GM19238 (cell line): ENCODE measurements around the gene PARD3.

Experiments
- DNase-seq: peaks from one replicate; pipeline ENCODE4 v3.0.0; 2011; ENCODE audit warnings: low spot score; ENCODE audit not compliant: insufficient read length

Gene PARD3

DNA sequence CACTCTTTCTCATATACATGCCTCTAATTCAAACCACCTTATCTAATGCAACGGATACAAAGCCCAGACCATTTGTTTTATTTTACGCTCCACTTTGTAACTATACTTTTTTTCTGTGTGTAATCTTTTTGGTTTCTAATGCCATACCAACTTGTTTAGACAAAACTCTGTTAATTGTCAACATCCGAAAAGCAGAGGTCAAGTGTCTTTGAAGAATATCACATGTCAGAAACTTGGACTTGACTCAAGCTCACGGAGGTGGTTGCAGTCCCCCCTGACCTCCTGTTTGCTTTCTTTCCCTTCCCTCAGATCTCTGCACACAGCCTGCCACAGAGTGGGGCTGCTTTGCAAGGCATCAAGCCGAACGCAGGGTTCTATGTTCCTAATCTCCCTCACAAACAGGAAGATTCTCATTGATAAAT, 698.9 kb downstream of the PARD3 start:
- DNase-seq = no peak

DNA sequence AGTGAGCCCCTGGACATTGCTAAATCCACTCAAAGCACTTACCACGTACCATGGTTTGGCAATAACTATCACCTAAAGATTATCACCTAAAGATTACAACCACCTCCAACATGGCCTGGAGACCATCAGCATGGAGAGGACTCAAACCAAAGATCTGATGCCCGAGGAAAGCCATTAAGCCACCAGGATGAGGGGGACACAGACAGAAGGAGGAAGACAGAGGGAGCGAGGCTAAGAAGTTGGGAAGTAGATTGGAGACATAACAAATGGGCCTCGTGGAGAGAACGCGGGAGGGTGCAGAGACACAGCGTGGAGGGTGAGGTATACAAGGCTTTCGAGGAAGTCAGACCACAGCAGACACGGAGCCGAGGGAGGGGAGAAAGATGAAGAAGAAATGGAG, 700.2 kb downstream of the PARD3 start:
- DNase-seq = no peak

DNA sequence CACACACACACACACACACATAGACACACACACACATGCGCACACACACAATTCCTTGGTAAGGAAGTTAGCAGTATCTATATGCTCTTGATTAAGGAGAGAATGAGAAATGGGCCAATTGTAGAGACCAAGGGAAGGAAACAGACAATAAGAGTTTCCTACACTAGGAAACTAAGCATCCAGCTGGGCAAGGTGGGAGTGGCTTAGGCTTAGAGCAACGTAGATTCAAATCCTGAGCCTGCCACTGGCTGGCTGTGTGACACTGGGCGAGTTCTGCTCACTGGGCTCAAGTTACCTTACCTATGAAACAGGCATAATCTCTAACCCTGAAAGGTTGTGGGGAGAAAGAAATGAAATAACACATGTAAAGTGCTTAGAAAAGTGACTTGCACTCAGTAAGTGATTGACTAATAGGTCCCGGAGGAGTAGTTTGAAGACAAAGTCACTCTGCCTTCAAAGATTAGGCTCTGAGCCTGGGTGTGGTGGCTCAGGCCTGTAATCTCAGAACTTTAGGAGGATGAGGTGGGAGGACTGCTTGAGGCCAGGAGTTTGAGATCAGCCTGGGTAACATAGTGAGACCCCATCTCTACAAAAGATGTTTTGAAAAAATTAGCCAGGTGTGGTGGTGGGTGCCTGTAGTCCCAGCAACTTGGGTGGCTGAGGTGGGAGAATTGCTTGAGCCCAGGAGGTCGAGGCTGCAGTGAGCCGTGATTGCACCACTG, 701.4 kb downstream of the PARD3 start:
- DNase-seq = no peak

DNA sequence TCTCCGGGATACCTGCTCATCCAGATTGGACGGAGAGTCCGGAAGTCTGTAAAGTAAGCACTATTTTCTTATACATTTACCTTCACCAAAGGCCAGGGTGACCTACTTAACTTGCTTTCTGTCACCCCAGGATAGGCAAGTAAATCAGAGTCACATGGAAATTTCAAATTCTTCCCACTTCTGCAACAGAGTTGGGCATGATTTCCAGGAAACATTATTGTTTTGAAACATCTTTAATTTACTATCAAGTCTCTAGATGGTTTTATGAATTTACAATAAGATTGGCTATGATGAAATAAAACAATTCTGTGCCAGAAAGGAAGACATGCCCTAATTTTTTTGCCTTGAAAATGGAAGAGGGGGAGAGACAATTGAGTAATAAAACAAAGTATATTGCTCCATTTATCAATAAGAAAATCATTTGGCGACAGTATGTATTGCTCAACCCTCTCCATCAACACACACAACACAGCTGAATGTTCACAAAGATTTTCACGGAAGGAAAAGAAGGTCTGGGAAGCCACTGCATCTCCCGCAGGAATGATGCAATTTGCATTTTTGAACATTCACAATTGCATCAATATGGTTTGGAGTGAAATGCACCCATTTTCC, 702.8 kb downstream of the PARD3 start:
- DNase-seq = no peak

DNA sequence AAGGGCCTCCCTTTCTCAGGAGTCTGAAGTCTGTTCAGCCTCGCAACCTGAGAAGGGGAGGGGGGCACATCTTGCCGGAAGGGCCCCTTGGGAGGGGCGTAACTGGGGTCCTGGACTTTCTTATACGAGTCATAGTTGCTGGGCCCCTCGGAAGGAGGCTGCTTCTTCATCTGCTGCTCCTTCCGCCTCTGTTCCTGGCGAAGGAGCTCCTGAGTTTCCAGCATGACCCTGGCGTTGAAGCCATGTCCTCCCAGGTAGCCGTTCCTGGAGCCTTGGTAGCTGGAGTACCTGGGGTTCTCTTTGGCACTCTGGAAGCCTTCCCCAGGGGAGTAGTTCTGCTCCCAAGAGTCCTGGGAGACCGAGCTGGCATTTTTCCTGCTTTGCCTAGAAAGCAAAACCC, 703.9 kb downstream of the PARD3 start:
- DNase-seq = no peak

DNA sequence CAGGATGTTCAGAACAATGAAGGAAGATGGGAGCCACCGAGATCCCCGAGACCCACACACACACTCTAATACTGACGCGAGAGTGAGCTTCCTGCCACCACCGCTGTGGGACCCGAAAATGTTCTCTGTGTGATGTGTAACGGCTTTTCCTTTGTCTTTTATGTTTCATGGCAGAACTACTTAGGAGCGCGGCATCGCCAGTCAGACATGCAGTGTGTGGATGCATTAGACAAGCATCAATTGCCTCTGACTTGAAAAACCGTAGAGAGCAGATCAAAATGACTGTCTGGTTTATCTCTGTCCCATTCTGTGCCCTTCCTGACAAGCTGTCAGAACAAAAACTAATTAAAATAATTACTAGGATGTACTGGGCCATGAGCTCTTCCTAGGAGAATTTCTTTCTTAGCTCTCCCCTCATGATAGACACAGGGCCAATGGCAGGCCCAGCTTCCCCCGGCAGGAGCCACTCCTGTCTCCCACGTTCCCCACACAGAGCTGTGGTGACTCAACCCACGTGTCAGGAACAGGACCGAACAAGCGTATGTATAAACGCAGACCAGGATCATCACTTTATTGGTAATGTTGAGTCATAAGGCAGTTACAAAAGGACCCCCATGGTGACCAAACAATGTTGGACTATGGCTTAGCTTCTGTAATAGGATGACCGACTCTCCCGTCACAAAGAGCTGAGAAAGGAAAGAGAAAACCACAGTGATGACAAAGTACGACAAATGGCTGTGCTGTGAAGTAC, 705.0 kb downstream of the PARD3 start:
- no peak for DNase-seq

DNA sequence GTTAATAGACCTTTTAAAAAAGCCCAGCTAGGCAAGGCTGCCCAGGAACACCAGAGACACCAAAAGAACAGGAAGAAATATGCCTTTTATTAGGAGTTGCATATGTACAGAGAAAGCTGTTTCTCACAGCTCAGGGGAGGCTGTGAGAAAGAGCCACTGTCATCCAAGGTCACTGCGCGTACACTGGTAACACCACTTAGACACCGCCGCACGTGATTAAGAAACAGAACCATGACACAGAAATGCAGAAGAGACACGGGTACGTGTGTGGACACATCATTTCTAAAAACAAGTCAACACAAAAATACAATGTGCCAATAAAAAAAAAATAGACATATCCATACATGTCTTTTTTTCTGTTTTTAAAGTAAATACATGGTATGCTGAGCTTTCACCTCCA, 705.6 kb downstream of the PARD3 start:
- no peak for DNase-seq

DNA sequence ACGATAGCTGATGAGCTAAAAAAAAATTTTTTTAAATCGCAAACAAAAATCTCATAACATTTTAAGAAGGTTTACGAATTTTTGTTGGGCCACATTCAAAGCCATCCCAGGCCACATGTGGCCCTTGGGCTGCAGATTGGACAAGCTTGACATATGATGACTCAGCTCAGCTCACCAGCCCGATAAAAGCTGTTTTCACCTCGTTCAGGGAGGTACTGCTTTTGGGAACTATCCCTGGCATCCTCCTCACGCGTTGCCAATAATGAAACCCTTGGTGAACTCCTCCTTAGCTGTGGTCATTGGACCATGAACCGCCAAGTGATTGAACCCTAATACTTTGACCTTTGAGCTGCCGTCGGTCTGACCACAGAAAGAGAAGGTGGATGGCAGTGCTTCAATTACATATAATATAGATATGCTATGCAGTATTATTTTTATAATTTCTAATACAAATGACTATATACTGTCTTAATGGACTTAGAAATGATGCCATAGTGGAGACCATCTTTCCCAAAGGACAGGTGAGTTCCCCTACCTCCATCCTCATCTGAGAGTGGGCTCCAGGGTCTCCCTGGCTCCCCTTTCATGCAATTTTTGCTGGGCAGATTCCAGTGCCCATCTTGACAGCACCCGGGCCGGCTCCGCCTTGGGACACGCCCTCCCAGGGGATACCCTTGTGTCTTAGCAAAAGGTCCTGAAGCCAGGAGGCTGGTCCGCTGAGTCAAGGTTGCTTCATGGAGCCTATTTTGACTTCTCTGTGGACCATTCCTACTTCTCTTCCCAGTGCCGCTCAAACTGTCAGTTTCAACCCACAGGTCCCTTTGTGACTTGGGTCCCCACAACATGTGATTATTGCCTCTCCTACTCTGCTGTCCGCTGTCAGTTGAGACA, 707.2 kb downstream of the PARD3 start:
- no peak for DNase-seq

DNA sequence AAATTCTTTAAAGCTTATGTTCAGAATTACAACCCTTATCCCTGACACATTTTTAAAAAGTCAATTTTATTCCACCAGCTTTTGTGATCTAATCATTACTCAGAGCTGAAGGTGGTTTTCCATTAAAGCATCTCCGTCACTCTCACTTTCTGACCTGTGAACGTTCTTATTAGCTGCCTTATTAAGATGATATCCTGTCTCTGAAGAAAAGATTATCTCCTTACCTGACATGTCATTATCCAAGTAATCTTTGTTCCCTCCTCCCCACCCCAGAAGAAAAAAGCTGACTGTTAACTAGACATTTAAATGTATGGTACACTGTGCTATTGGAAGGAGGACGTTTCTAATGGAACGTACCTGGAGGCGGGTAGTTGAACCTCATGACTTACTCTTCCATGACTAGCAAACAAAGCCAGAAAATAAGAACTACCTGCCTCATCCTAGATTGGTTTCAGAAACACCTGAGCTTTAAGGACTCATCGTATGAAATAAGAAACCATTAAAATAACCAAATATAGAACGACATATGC, 708.7 kb downstream of the PARD3 start:
- DNase-seq = no peak

DNA sequence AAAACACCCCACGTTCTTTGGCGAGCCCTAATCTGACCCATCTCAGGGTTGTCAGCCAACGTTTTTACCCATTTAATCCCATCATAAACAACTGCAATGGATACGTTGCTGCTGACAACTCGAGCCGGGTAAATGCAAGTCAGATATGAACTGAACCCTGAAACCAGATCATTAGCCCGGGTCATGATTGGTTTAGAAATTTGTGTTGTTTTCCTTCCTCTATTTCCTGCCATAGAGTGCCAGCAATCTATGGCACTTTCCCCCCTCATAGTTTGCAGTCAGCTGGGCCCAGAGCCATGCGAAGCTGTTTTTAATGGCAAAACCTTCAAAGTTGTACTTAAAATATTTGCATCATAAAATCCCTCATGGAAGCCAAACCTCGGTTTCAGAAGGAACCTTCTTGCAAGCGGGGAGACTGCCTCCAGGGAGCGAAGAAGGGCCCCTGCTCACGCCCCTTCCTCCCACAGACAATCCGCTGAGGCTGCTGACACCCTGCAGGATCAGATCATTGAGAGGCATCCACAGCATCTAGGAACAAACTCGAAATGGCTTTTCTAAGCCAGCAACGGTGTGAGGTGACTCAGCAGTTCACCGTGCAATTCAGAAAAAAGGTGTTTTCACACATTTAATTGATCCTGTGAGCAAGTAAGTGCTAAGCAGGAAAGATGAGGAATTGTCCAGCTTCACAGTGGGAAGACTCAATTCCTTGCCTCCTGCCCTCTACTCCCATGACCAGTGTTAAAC, 710.1 kb downstream of the PARD3 start:
- DNase-seq = no peak

DNA sequence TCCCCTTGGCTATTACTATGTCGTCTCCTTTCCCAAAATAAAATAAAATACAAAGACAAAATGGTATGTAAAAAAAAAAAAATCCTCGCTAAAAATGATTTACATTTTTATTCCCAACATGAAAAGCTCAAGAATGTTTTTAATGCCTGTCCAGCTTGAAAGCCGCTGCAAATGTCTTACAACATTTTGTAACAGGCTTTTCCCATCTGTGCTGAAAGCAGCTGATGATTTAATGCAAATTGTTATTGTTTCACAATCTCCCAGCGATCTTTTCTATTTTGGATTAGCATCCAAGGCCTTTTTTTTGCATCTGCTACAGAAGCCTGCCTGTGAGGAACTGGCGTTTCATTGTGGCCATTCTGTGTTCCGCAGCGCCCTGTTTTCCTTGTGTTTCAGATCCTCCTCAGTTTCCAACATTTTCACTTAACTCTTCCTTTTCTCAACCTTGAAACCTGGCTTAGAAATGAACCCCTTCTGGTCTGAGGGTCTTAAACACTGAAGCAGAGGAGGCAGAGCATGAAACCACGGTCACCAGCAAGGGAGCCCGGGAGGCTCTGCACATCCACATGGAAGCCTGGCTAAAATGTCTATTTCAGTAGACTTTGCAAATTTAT, 712.1 kb downstream of the PARD3 start:
- no peak for DNase-seq

DNA sequence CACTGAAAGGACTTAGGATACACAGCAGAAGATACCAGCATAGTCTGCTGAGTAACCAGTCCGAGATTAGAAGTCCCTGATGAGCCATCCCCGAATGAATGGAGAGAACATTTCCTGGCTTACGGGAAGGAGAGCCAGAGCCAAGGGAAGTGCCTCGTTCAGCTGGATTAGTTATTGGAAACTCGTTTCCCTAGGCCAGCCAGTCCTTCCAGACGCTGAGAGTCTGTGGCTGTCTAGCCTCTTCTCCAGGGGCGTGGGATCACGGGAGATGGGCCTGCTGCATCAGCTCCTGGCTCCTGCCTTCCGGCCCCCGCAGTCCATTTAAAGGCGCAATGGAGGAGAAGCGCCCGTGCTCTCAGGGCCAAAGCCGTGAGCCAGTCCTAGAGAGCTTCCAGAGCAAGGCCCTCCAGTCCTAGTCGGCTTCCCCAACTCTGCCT, 712.8 kb downstream of the PARD3 start:
- DNase-seq = no peak

DNA sequence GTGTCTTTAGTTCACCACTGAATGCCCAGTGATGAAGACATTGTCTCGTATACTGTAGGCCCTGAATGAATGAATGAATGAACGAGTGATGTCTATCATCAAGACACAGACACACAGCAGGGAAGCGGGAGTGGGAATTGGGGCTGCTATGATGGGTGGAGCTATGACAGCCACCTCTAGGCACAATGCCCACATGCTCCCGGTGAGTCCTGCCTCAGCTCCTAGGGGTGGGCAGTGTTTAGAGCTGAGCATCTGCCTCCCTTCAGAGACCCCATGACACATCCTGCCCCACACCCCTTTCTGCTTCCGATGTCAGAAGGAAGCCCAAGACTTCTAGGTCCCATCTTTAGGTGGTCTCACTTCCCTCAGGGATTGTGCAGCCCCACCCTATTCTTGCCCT, 714.1 kb downstream of the PARD3 start:
- no peak for DNase-seq

DNA sequence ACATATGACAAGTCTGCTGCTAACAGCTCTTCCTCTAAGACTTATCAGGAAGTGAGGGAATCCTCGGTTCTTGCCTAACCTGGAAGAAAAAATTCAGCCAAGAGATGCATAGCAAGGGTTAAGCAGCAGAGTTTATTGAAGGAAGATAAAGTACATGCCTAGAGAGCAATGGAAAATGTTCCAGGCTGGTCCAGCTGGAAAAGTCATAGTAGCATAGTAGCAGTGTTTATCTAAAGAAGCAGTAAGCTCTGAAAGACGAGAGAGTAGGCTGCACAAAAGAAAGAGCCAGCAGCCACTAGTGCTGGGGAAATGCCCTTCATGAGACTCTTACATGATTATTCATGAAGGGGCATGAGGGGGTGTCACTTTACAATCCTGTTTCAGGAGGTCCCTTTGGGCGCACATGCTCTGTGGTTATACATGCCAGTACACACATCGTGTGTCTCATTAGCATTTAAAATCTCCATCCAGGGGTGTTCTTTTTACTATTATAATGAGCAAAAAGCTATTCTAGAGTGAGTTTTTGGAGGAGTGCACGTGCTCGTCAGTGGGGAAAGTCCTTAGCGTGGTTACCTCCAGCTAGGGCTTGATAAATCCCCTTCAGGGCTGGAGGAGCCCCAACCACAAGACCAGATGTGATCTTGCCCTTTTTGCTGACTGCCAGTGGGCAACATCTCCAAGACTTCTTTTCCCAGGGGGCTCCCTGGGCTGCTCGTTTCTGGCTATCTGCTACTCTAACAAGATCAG, 716.1 kb downstream of the PARD3 start:
- DNase-seq = no peak

DNA sequence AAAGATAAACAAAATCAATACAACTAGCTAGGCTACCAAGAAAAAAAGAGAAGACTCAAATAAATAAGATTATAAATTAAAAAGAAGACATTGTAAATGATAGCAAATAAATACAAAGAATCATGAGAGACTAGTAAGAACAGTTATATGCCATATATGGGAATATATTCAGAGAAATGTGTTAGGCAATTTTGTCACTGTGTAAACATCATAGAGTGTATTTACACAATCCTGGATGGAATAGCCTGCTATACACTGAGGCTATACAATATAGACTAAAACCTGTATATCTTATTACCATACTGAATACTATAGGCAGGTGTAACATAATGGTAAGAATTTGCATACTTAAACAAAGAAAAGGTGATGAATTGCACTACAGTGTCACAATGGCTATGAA, 717.4 kb downstream of the PARD3 start:
- DNase-seq = no peak

DNA sequence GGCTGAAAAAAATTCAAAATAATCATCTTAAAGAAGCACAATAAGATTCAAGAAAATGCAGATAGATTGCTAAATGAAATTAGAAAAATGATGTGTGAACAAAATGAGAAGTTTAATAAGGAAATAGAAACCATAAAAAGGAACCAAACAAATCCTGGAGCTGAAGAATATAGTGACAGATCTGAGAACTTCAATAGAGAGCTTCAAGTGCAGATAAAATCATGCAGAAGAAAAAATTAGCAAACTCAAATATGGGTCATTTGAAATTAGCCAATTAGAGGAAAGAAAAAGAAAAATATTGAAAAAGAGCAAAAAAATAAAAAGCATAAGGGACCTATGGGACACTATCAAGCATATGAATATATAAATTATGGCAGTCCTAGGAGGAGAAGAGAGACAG, 720.1 kb downstream of the PARD3 start:
- DNase-seq = no peak

DNA sequence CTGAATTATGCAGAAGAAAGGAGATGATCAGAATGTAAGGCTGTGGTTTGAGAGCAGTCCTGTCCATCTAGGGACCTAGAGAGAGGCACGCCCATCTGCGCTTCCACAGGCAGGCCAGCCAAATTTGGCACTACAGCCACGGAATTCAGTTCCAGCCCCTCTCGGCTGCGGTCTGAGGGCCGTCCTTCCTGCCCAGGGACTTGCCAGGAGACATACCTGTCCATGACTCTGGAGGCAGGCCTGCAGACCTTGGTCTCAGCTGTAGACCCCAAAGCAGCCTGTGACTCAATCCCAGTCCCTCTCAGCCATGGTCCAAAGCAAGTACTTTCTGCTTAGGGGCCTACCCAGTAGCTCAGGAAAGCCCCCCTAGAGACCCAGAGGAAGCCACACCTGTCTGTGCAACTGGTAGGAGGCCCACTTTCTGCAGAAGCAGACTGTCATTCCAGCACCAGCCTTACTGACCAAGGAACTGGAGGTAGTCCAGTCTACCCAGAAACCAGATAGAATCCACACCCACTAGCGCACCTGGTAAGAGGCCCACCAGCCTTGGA, 720.9 kb downstream of the PARD3 start:
- no peak for DNase-seq

DNA sequence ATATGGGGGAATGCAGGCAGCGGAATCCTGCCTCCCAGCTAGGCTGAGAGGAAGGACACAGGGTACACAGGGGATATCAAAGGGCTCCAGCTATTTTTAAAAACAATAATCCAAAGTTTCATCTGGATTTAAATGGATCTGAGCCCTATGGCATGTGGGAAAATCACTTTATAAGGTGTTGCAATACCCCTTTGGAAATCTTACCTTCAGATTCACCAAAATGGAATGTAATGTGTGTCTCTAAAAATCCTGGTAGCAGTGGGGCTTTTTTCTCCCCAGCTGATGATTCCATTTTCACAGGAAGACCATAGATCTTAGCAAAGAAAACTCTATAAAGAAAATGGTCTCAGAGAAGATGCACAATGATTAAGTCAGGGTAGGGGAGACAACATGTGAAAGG, 722.2 kb downstream of the PARD3 start:
- no peak for DNase-seq

DNA sequence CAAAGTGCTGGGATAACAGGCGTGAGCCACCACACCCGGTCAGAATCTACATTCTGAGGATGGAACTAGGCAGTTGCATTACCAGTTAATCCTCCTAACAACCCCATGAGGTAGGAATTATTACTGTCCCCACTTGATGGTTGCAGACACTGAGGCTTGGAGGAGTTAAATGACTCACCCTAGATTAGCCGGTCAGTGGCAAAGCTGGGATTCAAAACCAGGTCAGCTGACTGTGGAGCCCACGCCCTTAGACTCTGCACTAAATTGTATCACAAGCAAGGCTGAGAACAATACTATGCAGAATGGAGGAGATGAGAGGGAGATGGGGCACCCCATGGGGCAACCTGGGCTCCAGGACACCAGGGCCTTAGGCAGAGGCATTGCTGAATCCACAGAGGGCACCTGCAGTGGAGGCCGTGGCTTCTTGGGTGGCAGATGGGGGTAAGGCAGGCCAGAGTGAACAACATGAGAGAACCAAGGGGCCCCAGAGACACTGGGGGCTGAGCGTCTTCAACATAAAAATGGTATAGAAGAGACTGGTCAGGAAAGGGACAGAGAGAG, 723.4 kb downstream of the PARD3 start:
- DNase-seq = no peak
